ENCODE results near the gene ATP8B3. TPM values are rescaled to one million over a fixed set of nuclear protein-coding genes. Genes with fewer than 3 reads are reported as not detected.

ATP8B3 gene
- total and polyA plus RNA-seq, 2 experiments from 2014 or later, result 2.1 to 6.0 TPM

DNA sequence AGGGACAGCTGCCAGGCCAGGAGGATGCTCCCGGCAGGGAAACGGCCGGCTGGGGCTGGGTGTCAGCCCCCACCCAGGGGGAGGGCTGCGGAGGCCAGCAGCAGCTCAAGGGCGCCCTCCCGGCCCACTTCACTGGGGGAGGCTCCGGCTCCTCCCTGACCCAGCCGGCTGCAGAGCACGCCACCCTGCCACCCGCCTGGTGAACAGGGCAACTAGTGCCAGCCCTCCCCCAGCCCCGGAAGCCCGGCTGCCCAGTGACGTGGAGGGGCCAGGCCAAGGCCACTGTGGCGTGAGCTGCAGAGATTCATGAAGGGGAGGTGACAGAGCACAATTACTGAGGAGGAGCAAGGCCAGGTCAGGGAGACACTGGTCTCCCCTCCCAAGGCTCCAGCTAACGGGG lies 21.5 kb upstream of the ATP8B3 start:
- Histone ChIP-seq H3K9me2 (ENCODE audit: insufficient read depth) (no peaks in the 10 kb centered on the region), H3K4me3 (no peak overlapping the region), H4K20me1 (replicated peaks; ENCODE audit: insufficient read depth) (peaks cover 15% of the 10 kb centered on the region), H3F3A (replicated peaks; ENCODE audit: low read depth) (peaks cover 3% of the 10 kb centered on the region), H3K4me2 (no peak overlapping the region), H2AFZ (no peak overlapping the region), H3K36me3 (ENCODE audit: insufficient read depth) (no peaks in the 10 kb centered on the region), H3K4me1 (ENCODE audit: insufficient read depth) (no peaks in the 10 kb centered on the region; the same call in 1 of the 2 replicates), H3K27ac (ENCODE audit: low read depth) (no peak overlapping the region), H3K27me3 (ENCODE audit: insufficient read depth) (no peaks in the 10 kb centered on the region), H3K79me2 (replicated peaks; ENCODE audit: insufficient read depth) (peaks cover 59% of the 10 kb centered on the region)
- Mint-ChIP-seq H3K4me1 (no peaks in the 10 kb centered on the region; the same call in 2 of the 3 replicates), H3K9me3 (no peaks in the 10 kb centered on the region), H3K27ac (no peak overlapping the region), H3K36me3 (ENCODE audit: low read depth) (0 out of 3 replicates have a peak, but pooled peaks cover 3% of the 10 kb centered on the region), H3K27me3 (ENCODE audit: insufficient read depth, low read depth, poor library complexity) (peaks cover 10% of the 10 kb centered on the region), H3K4me3 (no peak overlapping the region)
- ATAC-seq (no peak), DNase-seq (ENCODE audit: low spot score) (no peak)
- TF ChIP-seq, protein P1, sequence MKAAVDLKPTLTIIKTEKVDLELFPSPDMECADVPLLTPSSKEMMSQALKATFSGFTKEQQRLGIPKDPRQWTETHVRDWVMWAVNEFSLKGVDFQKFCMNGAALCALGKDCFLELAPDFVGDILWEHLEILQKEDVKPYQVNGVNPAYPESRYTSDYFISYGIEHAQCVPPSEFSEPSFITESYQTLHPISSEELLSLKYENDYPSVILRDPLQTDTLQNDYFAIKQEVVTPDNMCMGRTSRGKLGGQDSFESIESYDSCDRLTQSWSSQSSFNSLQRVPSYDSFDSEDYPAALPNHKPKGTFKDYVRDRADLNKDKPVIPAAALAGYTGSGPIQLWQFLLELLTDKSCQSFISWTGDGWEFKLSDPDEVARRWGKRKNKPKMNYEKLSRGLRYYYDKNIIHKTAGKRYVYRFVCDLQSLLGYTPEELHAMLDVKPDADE (IDR thresholded peaks at IDR 0.05), result no peak
- no peak for TF ChIP-seq CREB1 (CRISPR knock-in tag; IDR thresholded peaks at IDR 0.05; ENCODE audit: low read depth)
- no peak for TF ChIP-seq STAT1 (IDR thresholded peaks at IDR 0.05; ENCODE audit: unreplicated experiment)

DNA sequence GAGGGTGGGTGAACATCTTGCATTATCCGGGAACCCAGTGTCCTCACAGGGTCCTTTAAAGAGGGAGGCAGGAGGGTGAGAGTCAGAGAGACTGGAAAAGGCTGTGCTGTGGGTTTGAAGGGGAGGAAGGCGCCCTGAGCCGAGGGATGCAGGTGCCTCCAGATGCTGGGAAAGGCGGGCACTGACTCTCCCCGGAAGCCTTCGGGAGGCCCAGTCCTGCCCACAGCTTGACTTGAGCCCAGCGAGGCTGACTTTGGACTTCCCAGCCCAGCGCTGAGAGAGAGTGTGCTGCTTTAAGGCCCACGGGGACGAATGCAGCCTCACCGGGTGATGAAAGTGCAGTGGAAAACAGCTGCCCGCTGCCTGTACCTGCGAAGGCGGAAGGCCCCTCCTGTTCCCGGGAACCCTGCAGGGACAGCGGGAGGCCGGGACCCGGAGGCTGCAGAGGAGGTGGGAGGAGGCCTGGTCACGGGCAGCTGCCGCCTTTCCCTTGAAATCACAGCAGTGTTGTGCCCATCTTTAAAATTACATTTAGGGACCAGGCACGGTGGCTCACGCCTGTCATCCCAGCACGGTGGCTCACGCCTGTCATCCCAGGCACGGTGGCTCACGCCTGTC lies 20.1 kb upstream of the ATP8B3 start:
- DNase-seq (ENCODE audit: low spot score), result no peak
- TF ChIP-seq ZNF114 (CRISPR knock-in tag; IDR thresholded peaks at IDR 0.05) (no peak), POLR2AphosphoS5 (IDR thresholded peaks at IDR 0.05; ENCODE audit: low read depth) (no peak), STAT1 (IDR thresholded peaks at IDR 0.05; ENCODE audit: unreplicated experiment) (no peak), CREB1 (CRISPR knock-in tag; IDR thresholded peaks at IDR 0.05; ENCODE audit: low read depth) (no peak)
- TF ChIP-seq, protein P2, sequence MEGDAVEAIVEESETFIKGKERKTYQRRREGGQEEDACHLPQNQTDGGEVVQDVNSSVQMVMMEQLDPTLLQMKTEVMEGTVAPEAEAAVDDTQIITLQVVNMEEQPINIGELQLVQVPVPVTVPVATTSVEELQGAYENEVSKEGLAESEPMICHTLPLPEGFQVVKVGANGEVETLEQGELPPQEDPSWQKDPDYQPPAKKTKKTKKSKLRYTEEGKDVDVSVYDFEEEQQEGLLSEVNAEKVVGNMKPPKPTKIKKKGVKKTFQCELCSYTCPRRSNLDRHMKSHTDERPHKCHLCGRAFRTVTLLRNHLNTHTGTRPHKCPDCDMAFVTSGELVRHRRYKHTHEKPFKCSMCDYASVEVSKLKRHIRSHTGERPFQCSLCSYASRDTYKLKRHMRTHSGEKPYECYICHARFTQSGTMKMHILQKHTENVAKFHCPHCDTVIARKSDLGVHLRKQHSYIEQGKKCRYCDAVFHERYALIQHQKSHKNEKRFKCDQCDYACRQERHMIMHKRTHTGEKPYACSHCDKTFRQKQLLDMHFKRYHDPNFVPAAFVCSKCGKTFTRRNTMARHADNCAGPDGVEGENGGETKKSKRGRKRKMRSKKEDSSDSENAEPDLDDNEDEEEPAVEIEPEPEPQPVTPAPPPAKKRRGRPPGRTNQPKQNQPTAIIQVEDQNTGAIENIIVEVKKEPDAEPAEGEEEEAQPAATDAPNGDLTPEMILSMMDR (conservative IDR thresholded peaks at IDR 0.05; ENCODE audit: low read depth in 2 of 2), result no peak
- TF ChIP-seq, protein P3, sequence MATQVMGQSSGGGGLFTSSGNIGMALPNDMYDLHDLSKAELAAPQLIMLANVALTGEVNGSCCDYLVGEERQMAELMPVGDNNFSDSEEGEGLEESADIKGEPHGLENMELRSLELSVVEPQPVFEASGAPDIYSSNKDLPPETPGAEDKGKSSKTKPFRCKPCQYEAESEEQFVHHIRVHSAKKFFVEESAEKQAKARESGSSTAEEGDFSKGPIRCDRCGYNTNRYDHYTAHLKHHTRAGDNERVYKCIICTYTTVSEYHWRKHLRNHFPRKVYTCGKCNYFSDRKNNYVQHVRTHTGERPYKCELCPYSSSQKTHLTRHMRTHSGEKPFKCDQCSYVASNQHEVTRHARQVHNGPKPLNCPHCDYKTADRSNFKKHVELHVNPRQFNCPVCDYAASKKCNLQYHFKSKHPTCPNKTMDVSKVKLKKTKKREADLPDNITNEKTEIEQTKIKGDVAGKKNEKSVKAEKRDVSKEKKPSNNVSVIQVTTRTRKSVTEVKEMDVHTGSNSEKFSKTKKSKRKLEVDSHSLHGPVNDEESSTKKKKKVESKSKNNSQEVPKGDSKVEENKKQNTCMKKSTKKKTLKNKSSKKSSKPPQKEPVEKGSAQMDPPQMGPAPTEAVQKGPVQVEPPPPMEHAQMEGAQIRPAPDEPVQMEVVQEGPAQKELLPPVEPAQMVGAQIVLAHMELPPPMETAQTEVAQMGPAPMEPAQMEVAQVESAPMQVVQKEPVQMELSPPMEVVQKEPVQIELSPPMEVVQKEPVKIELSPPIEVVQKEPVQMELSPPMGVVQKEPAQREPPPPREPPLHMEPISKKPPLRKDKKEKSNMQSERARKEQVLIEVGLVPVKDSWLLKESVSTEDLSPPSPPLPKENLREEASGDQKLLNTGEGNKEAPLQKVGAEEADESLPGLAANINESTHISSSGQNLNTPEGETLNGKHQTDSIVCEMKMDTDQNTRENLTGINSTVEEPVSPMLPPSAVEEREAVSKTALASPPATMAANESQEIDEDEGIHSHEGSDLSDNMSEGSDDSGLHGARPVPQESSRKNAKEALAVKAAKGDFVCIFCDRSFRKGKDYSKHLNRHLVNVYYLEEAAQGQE (IDR thresholded peaks at IDR 0.05; ENCODE audit: unreplicated experiment), result no peak
- TF ChIP-seq, protein P4, sequence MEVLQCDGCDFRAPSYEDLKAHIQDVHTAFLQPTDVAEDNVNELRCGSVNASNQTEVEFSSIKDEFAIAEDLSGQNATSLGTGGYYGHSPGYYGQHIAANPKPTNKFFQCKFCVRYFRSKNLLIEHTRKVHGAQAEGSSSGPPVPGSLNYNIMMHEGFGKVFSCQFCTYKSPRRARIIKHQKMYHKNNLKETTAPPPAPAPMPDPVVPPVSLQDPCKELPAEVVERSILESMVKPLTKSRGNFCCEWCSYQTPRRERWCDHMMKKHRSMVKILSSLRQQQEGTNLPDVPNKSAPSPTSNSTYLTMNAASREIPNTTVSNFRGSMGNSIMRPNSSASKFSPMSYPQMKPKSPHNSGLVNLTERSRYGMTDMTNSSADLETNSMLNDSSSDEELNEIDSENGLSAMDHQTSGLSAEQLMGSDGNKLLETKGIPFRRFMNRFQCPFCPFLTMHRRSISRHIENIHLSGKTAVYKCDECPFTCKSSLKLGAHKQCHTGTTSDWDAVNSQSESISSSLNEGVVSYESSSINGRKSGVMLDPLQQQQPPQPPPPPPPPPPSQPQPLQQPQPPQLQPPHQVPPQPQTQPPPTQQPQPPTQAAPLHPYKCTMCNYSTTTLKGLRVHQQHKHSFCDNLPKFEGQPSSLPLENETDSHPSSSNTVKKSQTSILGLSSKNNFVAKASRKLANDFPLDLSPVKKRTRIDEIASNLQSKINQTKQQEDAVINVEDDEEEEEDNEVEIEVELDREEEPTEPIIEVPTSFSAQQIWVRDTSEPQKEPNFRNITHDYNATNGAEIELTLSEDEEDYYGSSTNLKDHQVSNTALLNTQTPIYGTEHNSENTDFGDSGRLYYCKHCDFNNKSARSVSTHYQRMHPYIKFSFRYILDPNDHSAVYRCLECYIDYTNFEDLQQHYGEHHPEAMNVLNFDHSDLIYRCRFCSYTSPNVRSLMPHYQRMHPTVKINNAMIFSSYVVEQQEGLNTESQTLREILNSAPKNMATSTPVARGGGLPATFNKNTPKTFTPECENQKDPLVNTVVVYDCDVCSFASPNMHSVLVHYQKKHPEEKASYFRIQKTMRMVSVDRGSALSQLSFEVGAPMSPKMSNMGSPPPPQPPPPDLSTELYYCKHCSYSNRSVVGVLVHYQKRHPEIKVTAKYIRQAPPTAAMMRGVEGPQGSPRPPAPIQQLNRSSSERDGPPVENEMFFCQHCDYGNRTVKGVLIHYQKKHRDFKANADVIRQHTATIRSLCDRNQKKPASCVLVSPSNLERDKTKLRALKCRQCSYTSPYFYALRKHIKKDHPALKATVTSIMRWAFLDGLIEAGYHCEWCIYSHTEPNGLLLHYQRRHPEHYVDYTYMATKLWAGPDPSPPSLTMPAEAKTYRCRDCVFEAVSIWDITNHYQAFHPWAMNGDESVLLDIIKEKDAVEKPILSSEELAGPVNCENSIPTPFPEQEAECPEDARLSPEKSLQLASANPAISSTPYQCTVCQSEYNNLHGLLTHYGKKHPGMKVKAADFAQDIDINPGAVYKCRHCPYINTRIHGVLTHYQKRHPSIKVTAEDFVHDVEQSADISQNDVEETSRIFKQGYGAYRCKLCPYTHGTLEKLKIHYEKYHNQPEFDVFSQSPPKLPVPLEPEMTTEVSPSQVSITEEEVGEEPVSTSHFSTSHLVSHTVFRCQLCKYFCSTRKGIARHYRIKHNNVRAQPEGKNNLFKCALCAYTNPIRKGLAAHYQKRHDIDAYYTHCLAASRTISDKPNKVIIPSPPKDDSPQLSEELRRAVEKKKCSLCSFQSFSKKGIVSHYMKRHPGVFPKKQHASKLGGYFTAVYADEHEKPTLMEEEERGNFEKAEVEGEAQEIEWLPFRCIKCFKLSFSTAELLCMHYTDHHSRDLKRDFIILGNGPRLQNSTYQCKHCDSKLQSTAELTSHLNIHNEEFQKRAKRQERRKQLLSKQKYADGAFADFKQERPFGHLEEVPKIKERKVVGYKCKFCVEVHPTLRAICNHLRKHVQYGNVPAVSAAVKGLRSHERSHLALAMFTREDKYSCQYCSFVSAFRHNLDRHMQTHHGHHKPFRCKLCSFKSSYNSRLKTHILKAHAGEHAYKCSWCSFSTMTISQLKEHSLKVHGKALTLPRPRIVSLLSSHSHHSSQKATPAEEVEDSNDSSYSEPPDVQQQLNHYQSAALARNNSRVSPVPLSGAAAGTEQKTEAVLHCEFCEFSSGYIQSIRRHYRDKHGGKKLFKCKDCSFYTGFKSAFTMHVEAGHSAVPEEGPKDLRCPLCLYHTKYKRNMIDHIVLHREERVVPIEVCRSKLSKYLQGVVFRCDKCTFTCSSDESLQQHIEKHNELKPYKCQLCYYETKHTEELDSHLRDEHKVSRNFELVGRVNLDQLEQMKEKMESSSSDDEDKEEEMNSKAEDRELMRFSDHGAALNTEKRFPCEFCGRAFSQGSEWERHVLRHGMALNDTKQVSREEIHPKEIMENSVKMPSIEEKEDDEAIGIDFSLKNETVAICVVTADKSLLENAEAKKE (CRISPR knock-in tag; IDR thresholded peaks at IDR 0.05), result no peak

More for the DNA sequence above, 20.1 kb upstream of the ATP8B3 start:
- Histone ChIP-seq H3F3A (replicated peaks; ENCODE audit: low read depth) (0 out of 2 replicates have a peak, but pooled peaks cover 3% of the 10 kb centered on the region), H3K4me2 (no peak overlapping the region), H4K20me1 (replicated peaks; ENCODE audit: insufficient read depth) (peaks cover 12% of the 10 kb centered on the region), H3K79me2 (replicated peaks; ENCODE audit: insufficient read depth) (peaks cover 45% of the 10 kb centered on the region), H3K36me3 (ENCODE audit: insufficient read depth) (no peaks in the 10 kb centered on the region), H3K27me3 (ENCODE audit: insufficient read depth) (no peaks in the 10 kb centered on the region), H3K9me2 (ENCODE audit: insufficient read depth) (no peaks in the 10 kb centered on the region), H2AFZ (no peak overlapping the region), H3K4me3 (no peak overlapping the region), H3K27ac (ENCODE audit: low read depth) (no peak overlapping the region), H3K4me1 (ENCODE audit: insufficient read depth) (no peaks in the 10 kb centered on the region)
- Mint-ChIP-seq H3K27me3 (ENCODE audit: insufficient read depth, low read depth, poor library complexity) (peaks cover 10% of the 10 kb centered on the region), H3K27ac (no peak overlapping the region), H3K36me3 (ENCODE audit: low read depth) (0 out of 3 replicates have a peak, but pooled peaks cover 3% of the 10 kb centered on the region), H3K4me1 (no peaks in the 10 kb centered on the region), H3K9me3 (no peaks in the 10 kb centered on the region), H3K4me3 (no peak overlapping the region)
- ATAC-seq, result no peak

Measured in GM23338 (cell line).